ENCODE data around the gene RBFOX1. TPM values are rescaled to one million over a fixed set of nuclear protein-coding genes. Genes with fewer than 3 reads are reported as not detected.

Gene RBFOX1
- total RNA-seq (2014; rRNA removed; shearing (Covaris generic)), result not detected in 2 replicates
- polyA plus RNA-seq (2015; cell fraction: cytosol; rRNA removed), result 0.03 TPM in 1 of 2 replicates, not detected in the other
- not detected in 2 replicates for polyA plus RNA-seq (2015; cell fraction: nucleus; rRNA removed)

GRCh38 chr16:7332611-7333010, at the start of gene RBFOX1:
TSS of gene RBFOX1 (plus strand) at chr16:7332845.
- DNase-seq (ENCODE audit: low read depth), result no peak

- DNase-seq (ENCODE audit: low read depth), result no peak
These were observed 47.9 kb upstream of the RBFOX1 start for GRCh38 chr16:7284780-7285179.

- no peak for DNase-seq (ENCODE audit: low read depth)
These were observed 47.1 kb upstream of the RBFOX1 start for GRCh38 chr16:7285520-7285919.

- DNase-seq (ENCODE audit: low read depth), result no peak
These were observed 43.3 kb upstream of the RBFOX1 start for GRCh38 chr16:7289299-7289698.

GRCh38 chr16:7290682-7291081, 42.0 kb upstream of the RBFOX1 start:
- DNase-seq (ENCODE audit: low read depth), result no peak

GRCh38 chr16:7294020-7294419, 38.6 kb upstream of the RBFOX1 start:
- no peak for DNase-seq (ENCODE audit: low read depth)

GRCh38 chr16:7303052-7303610, 29.5 kb upstream of the RBFOX1 start:
- DNase-seq (ENCODE audit: low read depth), result no peak

GRCh38 chr16:7303660-7304200, 28.9 kb upstream of the RBFOX1 start:
- DNase-seq (ENCODE audit: low read depth), result no peak

- DNase-seq (ENCODE audit: low read depth), result no peak
These were observed 28.4 kb upstream of the RBFOX1 start for GRCh38 chr16:7304279-7304678.

- no peak for DNase-seq (ENCODE audit: low read depth)
These were observed 27.7 kb upstream of the RBFOX1 start for GRCh38 chr16:7304958-7305357.

- DNase-seq (ENCODE audit: low read depth), result peak; percentile 13
These were observed 19.5 kb upstream of the RBFOX1 start for GRCh38 chr16:7313170-7313569.

GRCh38 chr16:7314163-7314562, 18.5 kb upstream of the RBFOX1 start:
- DNase-seq (ENCODE audit: low read depth), result no peak

GRCh38 chr16:7315813-7316212, 16.8 kb upstream of the RBFOX1 start:
- no peak for DNase-seq (ENCODE audit: low read depth)

GRCh38 chr16:7316281-7316888, 16.3 kb upstream of the RBFOX1 start:
- DNase-seq (ENCODE audit: low read depth), result no peak

GRCh38 chr16:7317982-7318381, 14.7 kb upstream of the RBFOX1 start:
- DNase-seq (ENCODE audit: low read depth), result no peak

- DNase-seq (ENCODE audit: low read depth), result no peak
These were observed 14.0 kb upstream of the RBFOX1 start for GRCh38 chr16:7318686-7319085.

- no peak for DNase-seq (ENCODE audit: low read depth)
These were observed 13.1 kb upstream of the RBFOX1 start for GRCh38 chr16:7319514-7319913.

GRCh38 chr16:7321661-7322060, 11.0 kb upstream of the RBFOX1 start:
- no peak for DNase-seq (ENCODE audit: low read depth)

GRCh38 chr16:7324321-7324720, 8.3 kb upstream of the RBFOX1 start:
- DNase-seq (ENCODE audit: low read depth), result no peak

GRCh38 chr16:7325834-7326233, 6.8 kb upstream of the RBFOX1 start:
- no peak for DNase-seq (ENCODE audit: low read depth)

- no peak for DNase-seq (ENCODE audit: low read depth)
These were observed 1.9 kb upstream of the RBFOX1 start for GRCh38 chr16:7330709-7331108.

GRCh38 chr16:7331997-7332396, 648 bp upstream of the RBFOX1 start:
- DNase-seq (ENCODE audit: low read depth), result no peak

GRCh38 chr16:7333180-7333725, 608 bp downstream of the RBFOX1 start:
- DNase-seq (ENCODE audit: low read depth), result no peak

Measured in HT1080 (cell line).